Measurements from ENCODE around the gene COL18A1. TPM values are rescaled to one million over a fixed set of nuclear protein-coding genes. Genes with fewer than 3 reads are reported as not detected.

COL18A1 gene
- total RNA-seq, 1 experiment from 2014 or later = 4.2 TPM

DNA sequence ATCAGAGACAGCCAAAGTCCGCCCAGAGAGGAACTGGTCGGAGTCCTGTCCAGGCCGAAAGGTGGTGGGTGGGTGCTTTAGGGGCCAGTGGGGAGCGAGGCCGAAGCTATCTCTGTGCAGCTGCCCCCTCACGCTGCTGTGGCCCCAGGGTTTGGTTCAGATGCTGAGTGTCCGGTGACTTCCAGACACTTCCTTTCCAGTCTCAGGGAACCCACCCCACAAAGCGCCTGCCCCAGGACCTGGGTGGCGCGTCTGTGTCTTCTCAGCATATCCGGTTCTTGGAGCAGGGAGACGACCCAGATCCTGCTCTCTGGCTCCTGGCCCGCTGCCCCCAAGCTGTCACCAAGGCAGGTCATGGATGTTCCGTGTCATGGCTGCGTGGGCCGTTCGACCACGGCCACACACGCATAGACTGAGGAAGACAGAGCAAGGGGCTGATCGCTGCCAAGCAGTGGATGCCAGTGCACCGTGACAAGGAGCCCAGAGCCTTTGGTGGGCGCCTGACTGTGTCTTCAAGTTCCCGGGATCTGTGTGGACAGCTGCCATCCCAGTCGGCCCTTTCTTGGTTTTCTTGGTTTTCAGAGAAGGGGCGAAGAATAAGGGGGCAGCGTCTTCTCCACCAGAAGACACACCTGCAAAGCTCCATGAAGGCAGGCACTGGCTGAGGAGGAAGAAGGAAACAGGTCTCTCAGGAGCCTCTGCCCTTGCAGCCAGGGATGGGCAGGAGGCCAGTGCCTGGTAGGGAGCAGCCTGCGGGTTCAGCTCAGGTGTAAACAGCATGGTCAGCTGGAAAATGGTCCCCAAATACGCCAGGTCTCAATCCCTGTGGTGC lies 22.9 kb upstream of the COL18A1 start:
- no peak for DNase-seq (ENCODE audit: low read depth)

DNA sequence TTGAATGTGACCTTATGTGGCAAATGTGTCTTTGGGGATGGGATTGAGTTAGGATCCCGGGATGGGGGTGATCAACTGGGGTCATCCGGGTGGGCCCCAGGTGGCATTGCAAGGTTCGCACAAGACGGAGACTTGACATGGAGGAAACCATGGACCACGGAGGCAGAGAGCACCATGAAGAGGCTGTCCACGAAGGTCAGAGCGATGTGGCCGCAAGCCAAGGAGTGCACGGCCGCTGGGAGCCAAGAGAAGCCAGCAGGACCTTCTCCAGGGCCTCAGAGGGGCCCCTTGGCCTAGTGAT lies 22.3 kb upstream of the COL18A1 start:
- no peak for DNase-seq (ENCODE audit: low read depth)

DNA sequence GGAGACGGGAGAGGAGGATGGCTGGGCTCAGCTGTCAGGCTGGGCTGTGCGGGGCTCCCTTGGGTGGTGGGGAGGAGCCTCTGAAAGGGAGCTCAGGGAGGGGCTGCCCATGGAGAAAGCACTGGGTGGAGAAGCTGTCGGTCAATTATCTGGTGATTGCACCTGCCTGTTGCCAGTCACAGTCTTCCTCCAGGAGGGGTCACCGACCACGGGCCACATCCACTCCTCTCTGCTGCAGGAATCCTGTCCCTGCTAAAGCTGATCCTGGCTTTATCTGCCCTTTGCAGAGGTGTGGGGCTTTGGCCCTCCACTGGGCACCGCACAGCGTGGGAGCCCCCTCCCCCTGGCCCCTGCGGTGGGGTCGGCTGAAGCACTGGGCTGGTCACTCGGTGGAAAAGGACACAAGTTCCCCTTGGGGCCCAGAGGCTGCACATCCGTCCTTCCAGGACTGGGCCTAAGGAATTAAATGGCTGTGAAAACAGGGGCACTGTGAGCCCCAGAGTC lies 21.8 kb upstream of the COL18A1 start:
- DNase-seq (ENCODE audit: low read depth) = no peak

DNA sequence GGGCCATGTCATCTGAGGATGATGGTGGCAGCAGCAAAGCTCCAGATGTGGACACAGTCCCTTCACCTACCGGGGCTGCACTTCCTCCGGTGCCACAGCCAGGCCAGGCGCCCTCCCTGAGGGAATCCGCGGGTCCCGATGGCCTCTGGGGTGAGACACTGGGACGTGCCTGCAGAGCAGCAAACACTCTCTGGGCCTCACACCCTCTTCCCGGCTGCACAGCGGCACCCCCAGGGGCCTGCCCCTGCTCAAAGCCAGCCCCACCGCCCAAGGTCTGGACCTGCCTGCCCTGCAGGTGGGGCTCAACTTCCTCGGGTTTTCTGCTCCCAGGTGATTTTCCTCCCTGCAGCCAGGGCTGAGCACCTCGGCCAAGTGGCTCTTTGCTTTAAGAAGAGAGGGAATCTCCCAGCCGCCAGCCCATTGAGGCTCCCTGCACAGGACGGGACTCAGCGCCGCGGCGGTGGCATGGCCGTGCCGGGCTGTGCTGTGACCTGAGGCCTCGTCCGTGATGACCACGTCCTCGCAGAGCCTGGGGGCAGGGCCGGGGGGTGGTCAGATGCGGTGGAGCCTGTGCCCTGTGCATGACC lies 21.3 kb upstream of the COL18A1 start:
- DNase-seq (ENCODE audit: low read depth) = no peak

DNA sequence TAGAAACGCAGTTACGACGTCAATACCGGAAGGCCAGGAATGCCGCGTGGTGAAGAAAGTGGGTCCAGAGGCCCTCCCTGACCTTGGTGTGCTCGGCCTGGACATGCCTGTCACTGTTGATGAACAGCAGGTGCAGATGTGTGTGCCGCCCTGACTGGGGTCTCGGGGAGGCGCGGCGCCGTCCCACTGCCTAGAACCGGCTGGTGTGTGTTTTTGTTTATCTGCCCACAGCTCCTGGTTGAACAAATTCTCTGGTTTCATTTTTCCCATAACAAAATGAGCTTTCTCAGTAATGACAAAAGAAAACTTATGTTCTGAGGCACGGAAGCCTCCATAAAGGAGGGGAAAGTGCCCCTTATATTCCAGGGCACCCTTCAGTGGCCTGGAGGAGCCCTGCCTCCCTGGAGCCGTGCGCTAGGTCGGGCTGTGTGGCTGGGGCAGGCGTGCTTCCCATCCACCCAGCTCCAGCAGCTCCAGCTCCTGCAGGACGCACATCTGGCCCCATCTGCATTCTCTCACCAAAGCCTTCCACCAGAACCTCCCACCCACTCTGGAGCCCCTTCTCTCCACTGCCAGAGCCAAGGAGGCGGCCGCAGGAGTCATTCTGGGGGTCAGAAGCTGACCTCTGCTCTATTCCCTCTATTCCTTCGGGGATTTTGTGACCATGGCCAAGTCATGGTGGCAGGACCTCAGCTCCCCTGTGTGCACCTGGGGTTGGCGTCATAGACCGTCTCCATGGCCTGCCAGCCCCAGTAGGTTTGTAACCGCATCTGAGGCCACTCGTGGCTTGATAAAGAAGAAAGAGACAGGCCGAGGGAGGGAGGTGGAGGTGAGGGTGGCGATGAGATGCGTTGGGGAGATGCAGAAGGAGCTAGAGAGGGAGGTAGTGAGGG lies 20.1 kb upstream of the COL18A1 start:
- DNase-seq (ENCODE audit: low read depth) = no peak

DNA sequence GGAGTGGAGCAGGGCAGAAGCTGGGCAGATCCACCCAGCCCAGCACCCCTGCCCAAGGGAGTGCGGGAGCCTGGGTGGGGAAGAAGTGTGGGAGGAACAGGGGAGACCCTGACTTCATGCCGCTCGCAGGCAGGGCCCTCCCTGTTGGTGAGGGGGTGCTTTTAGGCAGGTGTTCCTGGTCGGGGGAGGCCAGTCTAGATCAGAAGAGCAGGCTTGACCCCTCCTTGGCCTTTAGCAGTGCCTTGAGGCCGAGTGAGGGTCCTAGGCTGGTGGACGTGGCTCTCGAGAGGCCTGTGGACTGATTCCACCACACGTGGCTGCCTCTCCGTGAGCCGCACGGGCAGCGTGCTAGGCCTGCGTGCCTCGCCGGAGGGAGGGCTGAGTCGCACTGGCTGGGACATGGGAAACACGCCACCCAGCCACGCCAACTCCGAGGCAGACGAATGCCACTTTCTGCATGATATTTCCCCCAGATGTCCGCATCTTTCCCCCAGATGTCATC lies 19.4 kb upstream of the COL18A1 start:
- DNase-seq (ENCODE audit: low read depth) = no peak

DNA sequence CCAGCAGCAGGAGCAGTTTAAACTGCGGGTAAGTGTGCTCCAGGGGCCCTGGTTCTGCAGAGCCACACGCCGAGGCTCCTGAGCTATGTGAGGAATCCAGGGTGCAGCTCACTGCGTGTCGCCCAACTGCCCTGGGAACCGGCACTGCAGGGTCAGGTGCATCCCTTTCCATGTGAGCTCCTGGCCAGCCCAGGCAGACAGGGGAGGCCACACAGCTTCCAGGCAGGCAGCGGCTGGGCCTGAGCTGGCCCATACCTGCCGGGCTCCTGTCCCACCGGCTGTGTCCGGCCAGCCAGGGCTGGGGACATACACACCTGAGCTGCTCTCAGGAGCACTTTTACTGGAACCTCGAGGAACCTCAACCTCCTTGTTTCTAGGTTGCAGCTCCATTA lies 18.6 kb upstream of the COL18A1 start:
- DNase-seq (ENCODE audit: low read depth) = no peak

DNA sequence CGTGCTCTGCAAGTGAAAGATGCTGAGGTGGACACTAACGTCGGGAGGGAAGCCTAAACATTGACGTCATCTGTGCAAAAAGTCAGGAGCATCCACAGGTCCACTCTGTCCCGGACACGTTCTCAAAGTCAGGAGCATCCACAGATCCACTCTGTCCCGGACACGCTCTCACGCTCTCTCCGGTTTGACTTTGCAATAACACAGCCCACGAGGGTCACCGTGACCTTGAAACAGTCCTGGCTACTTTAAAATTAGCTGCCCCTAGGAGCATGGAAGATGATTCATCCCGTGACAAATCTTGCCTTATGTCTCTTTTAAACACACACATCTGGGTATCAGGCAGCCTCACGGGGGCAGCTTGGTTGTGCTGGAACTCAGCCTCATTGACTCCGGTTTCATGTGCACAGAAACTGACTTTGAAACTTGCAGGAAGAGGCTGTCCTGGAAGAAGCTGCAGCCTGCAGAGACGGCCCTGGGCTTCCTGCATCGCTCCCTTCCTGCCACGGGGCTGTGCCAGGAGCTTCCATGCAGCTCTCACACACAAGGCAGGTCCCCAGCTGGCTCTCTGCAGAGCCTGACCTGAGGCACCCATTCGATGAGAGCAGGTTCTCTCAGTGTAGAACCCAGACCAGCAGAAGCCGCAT lies 18.1 kb upstream of the COL18A1 start:
- peak; percentile 94 for DNase-seq (ENCODE audit: low read depth)

DNA sequence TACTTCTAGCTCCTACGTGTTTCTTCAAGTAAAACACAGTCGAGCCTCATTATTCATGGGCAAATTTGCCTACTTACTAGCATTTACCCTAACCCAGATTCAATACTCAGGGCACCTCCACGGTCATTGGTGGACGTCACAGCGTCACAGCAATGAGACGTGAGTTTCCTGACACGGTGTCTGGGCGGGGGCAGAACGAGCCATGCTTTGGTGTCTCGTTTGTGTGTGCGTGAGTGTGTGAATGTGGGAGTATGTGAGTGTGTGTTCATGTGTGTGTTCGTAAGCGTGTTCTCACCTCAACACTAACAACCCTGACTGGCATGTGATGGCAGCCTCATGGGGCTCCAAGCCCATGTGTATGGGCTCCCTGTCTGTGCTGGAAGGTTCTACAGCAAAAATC lies 17.5 kb upstream of the COL18A1 start:
- DNase-seq (ENCODE audit: low read depth) = no peak

DNA sequence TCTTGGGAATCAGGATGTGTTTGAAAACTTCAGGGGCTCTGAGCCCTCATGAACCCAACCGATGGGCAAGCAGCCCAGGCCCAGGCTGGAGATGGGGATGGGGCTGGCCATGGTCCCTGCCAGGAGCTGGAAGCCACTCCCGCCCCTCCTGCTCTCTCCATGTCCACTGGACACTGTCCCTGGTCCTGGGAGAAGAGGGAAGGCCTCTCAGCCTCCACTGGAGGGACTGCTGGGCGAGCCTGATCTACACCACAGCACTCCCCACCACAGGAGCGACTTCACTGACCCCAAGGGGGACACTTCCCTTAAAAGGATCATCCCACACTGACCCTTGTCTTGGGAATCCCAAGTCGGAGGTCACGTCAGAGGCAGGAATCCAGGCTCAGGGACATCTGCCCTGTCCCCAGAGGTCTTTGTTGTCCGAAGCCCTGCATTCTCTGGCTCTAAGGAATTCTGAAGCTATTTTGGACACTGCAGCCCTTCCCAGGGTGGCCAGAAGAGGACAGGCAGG lies 16.9 kb upstream of the COL18A1 start:
- DNase-seq (ENCODE audit: low read depth) = no peak

DNA sequence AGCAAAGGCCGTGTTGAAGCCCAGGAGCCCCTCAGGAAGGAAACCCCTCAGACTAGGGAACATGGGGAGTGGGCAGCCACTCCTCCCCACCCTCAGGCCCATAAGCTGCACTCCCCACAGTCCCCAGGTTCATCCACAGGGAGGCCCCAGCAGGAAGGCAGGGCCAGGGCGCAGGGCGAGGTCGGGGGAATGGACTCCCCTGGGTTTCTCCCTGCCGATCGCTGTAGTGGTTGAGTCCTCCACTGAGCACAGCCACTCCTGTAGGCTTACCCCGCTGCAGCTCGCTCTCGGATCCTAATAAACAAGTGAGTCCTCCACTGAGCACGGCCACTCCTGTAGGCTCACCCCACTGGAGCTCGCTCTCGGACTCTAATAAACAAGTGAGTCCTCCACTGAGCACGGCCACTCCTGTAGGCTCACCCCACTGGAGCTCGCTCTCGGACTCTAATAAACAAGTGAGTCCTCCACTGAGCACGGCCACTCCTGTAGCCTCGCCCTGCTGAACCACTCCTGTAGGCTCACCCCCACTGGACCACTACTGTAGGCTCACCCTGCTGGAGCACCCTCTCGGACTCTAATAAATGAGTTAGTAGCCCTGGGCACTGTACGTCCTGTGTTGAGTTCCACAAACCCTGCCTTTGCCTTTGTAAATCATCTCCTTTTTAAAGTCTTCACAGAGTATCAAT lies 16.2 kb upstream of the COL18A1 start:
- DNase-seq (ENCODE audit: low read depth) = no peak

DNA sequence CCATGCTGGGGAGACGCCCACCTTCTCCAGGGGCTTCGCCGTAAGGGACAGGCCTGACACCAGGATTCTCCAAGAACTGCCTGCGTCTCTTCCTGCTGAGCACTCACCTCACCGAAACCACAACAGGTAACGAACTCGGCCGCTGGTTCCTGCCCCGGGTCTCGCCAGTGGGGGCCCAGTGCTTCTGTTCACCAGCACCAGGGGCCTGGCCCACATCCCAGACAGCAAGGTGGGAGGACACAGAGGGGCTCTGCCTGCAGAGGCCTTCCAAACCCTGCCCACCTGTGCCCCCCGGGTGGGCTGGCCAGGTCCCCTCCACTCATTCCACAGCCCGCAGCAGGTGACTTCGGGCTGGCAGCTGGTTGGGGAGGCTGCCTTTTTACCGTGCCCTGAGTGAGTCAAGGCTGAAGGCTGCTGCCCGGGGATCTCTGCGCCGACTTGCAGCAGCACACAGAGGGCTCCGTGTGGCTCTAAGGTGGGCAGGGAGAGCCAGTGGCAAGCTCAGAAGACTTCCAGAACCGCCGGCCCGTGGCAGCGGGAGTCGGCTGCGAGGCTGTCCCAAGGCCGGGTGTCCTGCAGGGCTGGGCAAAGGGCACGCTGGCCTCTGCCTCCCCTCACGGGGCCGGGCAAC lies 14.7 kb upstream of the COL18A1 start:
- DNase-seq (ENCODE audit: low read depth) = no peak

DNA sequence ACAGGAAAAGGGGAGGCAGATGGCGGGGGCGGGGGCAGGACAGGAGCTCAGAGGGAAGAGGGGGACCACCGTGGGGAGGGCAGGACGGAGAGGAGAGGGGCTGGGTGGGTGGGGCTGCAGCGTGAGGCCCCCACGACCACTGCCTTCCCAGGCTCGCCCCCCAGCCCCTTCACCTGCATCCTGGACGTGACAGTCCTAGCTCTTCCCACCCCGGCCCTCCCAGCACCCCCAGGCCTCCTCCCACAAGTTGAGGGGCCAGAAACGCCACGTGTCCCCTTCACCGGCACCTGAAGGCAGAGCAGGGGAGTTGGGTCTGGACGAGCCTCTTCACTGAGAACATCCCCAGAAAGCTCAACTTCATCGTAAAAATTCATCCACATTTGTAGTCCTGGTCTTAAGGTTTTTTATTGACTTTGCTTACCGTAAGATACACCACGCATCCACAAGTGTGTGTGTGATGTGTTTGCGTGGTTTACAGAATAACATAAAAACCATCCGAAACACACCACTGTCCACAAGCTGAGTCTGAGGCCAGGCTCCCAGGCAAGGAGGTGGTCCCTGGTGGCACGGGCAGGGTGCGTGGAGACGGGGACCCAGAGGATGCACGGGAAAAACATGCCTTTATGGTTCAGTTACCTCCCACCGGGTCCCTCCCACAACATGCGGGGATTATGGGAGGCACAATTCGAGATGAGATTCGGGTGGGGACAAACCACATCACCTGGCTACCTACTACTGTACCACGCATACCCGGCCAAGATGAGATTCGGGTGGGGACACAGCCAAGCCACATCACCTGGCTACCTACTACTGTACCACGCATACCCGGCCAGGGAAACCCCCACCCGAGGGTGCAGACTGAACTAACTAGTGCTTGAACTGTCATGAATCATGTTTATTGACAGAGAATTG lies 13.9 kb upstream of the COL18A1 start:
- DNase-seq (ENCODE audit: low read depth) = no peak

DNA sequence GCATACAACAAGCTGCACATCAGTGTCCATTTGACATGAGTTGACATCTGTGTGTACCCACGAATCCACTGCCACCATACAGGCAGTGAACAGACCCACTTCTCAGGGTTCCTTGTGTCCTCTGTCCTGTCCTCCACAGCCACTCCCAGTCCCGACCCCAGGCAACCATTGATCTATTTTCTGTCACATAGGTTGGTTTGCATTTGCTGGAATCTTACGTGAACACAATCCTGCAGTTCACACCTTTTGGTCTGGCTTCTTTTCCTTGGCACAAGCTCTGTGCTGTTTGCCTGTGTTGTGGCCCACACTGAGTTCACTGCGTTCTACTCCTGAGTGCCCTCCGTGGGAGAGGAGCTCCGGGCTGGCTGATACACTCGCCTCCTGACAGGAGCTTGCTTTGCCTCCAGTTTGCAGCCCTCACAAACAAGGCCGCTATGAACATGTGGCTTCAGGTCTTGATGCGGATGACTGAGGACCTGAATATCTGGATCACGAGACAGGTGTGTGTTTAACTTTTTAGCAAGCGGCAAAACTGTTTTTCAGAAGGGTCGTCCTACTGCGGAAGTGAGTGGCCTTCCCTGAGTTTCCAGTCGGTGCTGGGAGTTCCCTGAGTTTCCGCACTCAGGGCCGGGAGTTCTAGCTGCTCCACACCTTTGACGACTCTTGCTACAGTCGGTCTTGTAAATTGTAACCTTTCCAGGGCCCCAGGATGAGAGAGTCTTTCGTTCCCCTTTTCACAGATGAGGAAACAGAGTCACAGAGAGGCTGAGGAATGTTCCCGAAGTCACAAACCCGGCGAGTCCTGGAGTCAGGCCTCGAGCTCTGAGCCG lies 13.0 kb upstream of the COL18A1 start:
- no peak for DNase-seq (ENCODE audit: low read depth)

DNA sequence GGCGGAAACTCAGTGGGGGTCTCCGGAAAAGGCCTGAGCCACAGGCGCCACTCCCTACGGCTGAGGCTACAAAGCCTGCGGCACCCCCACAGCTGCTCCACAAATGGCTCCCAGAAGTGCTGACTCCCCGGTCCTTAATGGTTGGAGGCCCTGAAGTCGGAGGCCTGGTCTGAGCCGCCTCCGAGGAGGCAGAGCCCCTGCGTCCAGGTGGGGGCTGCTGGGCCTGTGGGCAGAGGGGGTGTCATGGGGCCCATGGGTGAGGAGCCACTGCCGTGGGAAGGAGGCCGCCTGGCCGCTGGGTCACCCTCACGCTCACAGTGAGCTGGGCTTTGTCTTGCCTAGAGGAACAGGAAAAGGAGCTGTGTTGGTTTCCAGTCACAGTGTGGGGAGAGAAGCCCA lies 12.4 kb upstream of the COL18A1 start:
- no peak for DNase-seq (ENCODE audit: low read depth)

DNA sequence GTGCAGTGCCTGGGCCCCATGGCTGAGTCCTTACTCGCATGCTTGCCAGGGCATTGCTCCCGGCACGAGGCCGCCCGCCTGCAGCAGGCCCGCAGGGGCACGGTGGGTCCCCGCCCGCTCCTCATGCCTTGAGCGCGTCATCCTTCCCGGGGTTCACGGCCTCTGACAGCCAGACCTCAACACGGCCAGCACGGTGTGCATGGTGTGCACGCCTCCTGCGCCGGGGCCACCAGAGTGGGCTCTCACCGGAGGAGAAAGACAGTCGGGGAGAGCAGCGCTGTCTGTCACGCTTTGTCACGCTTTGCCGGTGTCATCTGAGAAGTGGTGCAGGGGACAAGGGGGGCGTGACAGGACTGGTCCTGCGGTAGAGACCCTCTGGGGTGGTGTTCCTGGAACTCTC lies 11.9 kb upstream of the COL18A1 start:
- no peak for DNase-seq (ENCODE audit: low read depth)

DNA sequence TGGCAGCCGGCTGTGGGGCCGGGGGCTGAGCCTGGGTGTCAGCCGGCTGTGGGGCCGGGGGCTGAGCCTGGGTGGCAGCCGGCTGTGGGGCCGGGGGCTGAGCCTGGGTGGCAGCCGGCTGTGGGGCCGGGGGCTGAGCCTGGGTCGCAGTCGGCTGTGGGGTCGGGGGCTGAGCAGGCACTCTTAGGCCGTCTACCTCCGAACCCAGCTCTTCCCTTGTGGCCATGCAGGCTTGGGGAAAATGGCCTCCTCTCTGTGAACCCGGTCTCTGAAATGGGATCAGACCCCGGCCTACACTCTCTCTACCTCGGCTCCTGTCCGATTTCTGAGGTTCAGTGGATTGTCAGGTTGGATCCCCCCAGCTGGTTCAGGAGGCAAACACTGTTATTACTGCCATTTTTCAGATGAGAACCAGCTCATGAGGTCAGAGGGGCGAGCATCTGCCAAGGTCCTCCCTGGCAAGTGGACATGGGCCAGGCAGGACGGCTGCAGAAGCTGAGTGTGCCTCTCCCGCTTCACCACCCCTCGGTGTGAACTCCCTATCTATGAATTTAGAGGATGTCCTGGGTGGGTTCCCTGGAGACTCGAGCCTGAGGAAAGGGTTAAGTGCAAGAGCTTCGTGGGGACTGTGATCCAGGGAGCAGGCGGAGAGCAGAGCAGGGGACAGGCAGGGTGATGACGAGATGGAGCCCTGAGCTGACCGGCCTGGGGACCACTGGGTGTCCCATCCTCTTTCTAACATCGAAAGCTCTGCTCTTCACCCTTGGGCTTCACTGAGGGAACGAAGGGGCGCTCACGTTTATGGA lies 10.9 kb upstream of the COL18A1 start:
- DNase-seq (ENCODE audit: low read depth) = no peak

All from HT1080 (cell line).